IMR-90 (cell line): ENCODE results near the gene PPBP.

Source experiments
- BHLHE40 ChIP-seq: fragments of 150-350 bp; IDR thresholded peaks from 2 replicates; pipeline ENCODE4 v1.6.1; 2016; ENCODE audit warnings: mild to moderate bottlenecking, low read depth, low read length
- CEBPB ChIP-seq: IDR thresholded peaks from 2 replicates; pipeline ENCODE4 v1.6.1; 2012; ENCODE audit warnings: low read depth, low read length, improper control_type of control experiment
- CHD1 ChIP-seq: IDR thresholded peaks from 2 replicates; pipeline ENCODE4 v1.6.1; 2012; ENCODE audit warnings: low read depth, low read length, improper control_type of control experiment
- MXI1 ChIP-seq: IDR thresholded peaks from 2 replicates; pipeline ENCODE4 v1.6.1; 2012; ENCODE audit warnings: low read depth, mild to moderate bottlenecking, low read length, moderate library complexity, borderline replicate concordance
- NFE2L2 ChIP-seq: fragments of 150-350 bp; IDR thresholded peaks from 2 replicates; pipeline ENCODE4 v1.6.1; 2016; ENCODE audit warnings: low read depth, mild to moderate bottlenecking, low read length
- POLR2A ChIP-seq: IDR thresholded peaks from 2 replicates; pipeline ENCODE4 v1.6.1; 2012; ENCODE audit warnings: mild to moderate bottlenecking, low read depth, low read length
- RAD21 ChIP-seq: IDR thresholded peaks from 2 replicates; pipeline ENCODE4 v1.6.1; 2012; ENCODE audit warnings: low read length, improper control_type of control experiment
- RFX5 ChIP-seq: IDR thresholded peaks from 2 replicates; pipeline ENCODE4 v1.8.0; 2012; ENCODE audit warnings: low read depth, mild to moderate bottlenecking, low read length, moderate library complexity
- SMC3 ChIP-seq: fragments of 150-350 bp; IDR thresholded peaks from 2 replicates; pipeline ENCODE4 v1.6.1; 2016; ENCODE audit warnings: low read depth, mild to moderate bottlenecking, antibody characterized with exemption, low read length, moderate library complexity
- TF ChIP-seq, protein P1 (sequence below): conservative IDR thresholded peaks from 2 replicates; pipeline ENCODE4 v1.5.1; 2012; ENCODE audit warnings: mild to moderate bottlenecking, low read depth, low read length, improper control_type of control experiment
- TF ChIP-seq, protein P2 (sequence below): fragments of 150-350 bp; IDR thresholded peaks from 2 replicates; pipeline ENCODE4 v1.6.1; 2017; ENCODE audit warnings: mild to moderate bottlenecking, antibody characterized with exemption, low read length, low read depth
- TF ChIP-seq, protein P3 (sequence below): fragments of 150-350 bp; IDR thresholded peaks from 2 replicates; pipeline ENCODE4 v1.6.1; 2016; ENCODE audit warnings: low read depth, mild to moderate bottlenecking, low read length, moderate library complexity, borderline replicate concordance

- no peak for TF ChIP-seq BHLHE40
- TF ChIP-seq POLR2A, result no peak
- TF ChIP-seq, protein P1, sequence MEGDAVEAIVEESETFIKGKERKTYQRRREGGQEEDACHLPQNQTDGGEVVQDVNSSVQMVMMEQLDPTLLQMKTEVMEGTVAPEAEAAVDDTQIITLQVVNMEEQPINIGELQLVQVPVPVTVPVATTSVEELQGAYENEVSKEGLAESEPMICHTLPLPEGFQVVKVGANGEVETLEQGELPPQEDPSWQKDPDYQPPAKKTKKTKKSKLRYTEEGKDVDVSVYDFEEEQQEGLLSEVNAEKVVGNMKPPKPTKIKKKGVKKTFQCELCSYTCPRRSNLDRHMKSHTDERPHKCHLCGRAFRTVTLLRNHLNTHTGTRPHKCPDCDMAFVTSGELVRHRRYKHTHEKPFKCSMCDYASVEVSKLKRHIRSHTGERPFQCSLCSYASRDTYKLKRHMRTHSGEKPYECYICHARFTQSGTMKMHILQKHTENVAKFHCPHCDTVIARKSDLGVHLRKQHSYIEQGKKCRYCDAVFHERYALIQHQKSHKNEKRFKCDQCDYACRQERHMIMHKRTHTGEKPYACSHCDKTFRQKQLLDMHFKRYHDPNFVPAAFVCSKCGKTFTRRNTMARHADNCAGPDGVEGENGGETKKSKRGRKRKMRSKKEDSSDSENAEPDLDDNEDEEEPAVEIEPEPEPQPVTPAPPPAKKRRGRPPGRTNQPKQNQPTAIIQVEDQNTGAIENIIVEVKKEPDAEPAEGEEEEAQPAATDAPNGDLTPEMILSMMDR, result no peak
- TF ChIP-seq MXI1, result no peak
- no peak for TF ChIP-seq CHD1
- no peak for TF ChIP-seq RFX5
- no peak for TF ChIP-seq NFE2L2
- TF ChIP-seq, protein P2, sequence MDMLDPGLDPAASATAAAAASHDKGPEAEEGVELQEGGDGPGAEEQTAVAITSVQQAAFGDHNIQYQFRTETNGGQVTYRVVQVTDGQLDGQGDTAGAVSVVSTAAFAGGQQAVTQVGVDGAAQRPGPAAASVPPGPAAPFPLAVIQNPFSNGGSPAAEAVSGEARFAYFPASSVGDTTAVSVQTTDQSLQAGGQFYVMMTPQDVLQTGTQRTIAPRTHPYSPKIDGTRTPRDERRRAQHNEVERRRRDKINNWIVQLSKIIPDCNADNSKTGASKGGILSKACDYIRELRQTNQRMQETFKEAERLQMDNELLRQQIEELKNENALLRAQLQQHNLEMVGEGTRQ, result no peak
- no peak for TF ChIP-seq SMC3
- TF ChIP-seq, protein P3, sequence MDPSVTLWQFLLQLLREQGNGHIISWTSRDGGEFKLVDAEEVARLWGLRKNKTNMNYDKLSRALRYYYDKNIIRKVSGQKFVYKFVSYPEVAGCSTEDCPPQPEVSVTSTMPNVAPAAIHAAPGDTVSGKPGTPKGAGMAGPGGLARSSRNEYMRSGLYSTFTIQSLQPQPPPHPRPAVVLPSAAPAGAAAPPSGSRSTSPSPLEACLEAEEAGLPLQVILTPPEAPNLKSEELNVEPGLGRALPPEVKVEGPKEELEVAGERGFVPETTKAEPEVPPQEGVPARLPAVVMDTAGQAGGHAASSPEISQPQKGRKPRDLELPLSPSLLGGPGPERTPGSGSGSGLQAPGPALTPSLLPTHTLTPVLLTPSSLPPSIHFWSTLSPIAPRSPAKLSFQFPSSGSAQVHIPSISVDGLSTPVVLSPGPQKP, result no peak
- TF ChIP-seq RAD21, result no peak
- no peak for TF ChIP-seq CEBPB
Observed at GRCh38 chr4:74023709-74024108, 35.7 kb upstream of the PPBP start.
